GM10266 (cell line): ENCODE results near the gene G3BP1.
A peak's percentile ranks its signal among the peaks of the same experiment; 100 is the strongest.

Source experiments
- DNase-seq: peaks from one replicate; pipeline ENCODE4 v3.0.0; 2012; ENCODE audit errors: extremely low spot score
- CTCF ChIP-seq: IDR thresholded peaks from 2 replicates; pipeline ENCODE4 v1.5.1; 2012; ENCODE audit warnings: mild to moderate bottlenecking, low read depth; ENCODE audit not compliant: control insufficient read depth, insufficient read depth; ENCODE audit errors: missing control alignments

G3BP1 gene

GRCh38 chr5:151770383-151771258 is 1.1 kb upstream of the G3BP1 start:
- DNase-seq, result peak; percentile 51

GRCh38 chr5:151772029-151772845 is 483 bp downstream of the G3BP1 start:
- peak; percentile 25 for DNase-seq
- no peak for TF ChIP-seq CTCF

More at GRCh38 chr5:151770383-151771258, 1.1 kb upstream of the G3BP1 start:
- TF ChIP-seq CTCF, result peak; percentile 17

DNA sequence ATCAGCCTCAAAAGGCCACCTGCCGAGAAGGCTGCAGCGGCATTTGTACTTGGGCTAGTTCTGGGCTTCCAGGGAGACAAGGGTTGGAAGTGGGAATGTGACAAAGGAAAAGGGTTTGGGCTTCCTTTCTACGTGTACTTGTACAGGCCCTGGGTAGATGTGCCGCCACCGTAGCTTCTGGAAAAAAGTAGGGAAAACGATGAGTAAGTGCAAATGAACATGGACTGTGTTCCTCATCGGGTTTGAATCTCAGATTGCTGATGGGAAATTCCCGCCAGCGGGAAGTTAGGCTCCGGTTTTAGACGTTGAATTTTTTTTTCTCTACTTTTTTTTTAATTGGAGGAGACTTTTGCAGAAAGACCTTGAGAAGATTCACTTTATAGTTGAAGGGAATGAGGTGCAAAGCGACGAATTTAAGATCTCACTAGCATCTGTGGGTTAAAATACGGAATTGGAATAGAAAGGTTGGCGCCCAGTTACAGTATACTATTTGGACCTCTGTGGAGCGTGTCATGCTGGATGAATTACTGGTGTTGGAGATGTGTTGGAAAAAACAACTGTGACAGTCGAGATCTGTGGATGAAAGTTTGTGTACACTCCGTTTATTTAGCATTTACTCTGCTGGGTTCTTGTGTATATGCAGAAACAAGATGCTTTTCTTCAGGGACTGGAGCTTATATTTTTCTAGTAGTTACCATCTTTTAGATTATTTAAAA is 1.2 kb downstream of the G3BP1 start:
- no peak for TF ChIP-seq CTCF
- DNase-seq, result no peak

DNA sequence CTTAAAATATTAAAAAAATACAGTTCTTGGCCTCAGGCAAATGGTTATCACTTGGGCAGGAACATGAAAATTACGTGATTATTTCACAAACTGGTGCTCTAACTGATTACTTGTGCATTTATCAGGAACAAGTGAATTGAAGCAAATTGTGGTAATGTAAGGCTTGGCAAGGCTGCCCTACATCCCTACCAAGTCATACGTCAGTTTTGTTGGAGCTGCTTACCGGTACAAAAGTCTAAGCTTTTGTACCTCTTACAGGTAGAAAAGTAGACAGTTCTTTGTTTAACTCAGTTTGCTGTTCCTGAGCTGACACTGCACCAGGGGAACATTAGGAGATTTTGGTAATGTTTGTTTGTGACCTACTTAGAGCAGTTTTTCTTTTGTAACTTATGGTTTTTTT is 2.2 kb downstream of the G3BP1 start:
- DNase-seq, result no peak
- no peak for TF ChIP-seq CTCF

DNA sequence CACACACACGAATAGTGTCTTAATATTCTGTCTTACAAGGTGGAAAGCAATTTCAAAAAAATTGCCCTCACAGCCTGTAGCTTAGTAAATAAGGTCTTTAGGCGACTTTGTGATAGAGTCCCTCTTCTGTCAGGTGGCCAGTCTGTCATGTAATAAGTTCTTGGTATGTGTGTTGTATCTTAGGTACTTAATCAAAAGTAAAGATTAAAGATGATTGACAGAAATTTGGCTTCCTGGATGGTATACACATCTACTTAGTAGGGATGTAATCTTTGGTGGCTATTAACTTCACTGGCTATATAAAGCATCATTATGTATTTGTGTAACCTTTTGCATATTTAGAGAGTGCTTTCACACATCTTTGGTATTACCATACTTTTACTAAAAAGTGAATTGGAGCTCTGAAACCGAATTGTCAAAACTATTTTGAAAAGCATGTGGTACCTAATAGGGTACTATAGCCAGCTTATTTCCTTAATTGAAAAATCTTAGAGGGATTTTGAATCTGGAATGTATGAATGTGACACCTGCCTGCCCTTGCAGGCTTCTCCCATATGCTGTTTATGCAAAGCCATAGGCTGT is 3.4 kb downstream of the G3BP1 start:
- no peak for DNase-seq
- TF ChIP-seq CTCF, result no peak

- no peak for DNase-seq
- TF ChIP-seq CTCF, result no peak
Measured at GRCh38 chr5:151779531-151780125, 7.9 kb downstream of the G3BP1 start.
